IPS DF 6.9 (cell line): ENCODE measurements around the gene KCNAB2.

Experiments
- DNase-seq: peaks from one replicate; pipeline ENCODE4 v3.0.0-alpha.2; 2013; ENCODE audit warnings: low read depth, low spot score
- H3K27ac ChIP-seq: one replicate; pipeline ENCODE4 v1.5.1; 2013; ENCODE audit warnings: low read length, control low read depth
- H3K27me3 ChIP-seq: 2 replicates; pipeline ENCODE4 v1.6.1; 2013; ENCODE audit warnings: mild to moderate bottlenecking, low read length; ENCODE audit not compliant: control insufficient read depth, insufficient read depth
- H3K36me3 ChIP-seq: 2 replicates; pipeline ENCODE4 v1.6.1; 2013; ENCODE audit warnings: low read length; ENCODE audit not compliant: control insufficient read depth, insufficient read depth
- H3K4me1 ChIP-seq: 2 replicates; pipeline ENCODE4 v1.6.1; 2013; ENCODE audit warnings: low read length; ENCODE audit not compliant: control insufficient read depth, insufficient read depth
- H3K4me3 ChIP-seq: 2 replicates; pipeline ENCODE4 v1.5.1; 2013; ENCODE audit warnings: mild to moderate bottlenecking, low read length
- H3K9me3 ChIP-seq: 2 replicates; pipeline ENCODE4 v1.6.1; 2013; ENCODE audit warnings: low read length, inconsistent platforms; ENCODE audit not compliant: control insufficient read depth, insufficient read depth
- WGBS: extraction: QIAGEN DNeasy Blood & Tissue Kit; methylation state at CpG from one replicate; pipeline ENCODE4 v1.1.7; 2013; ENCODE audit warnings: mixed read lengths, missing lambda C conversion rate; ENCODE audit not compliant: insufficient read length, insufficient coverage; 5-methylcytosine and 5-hydroxymethylcytosine counted together

Gene KCNAB2

GRCh38 chr1:6118415-6118814 lies 72.7 kb downstream of the KCNAB2 start:
- H3K4me1 ChIP-seq = no peaks in the 10 kb centered on the region
- no CpG with 5 or more reads among the region's 3 CpGs for WGBS
- no peaks in the 10 kb centered on the region for H3K27me3 ChIP-seq
- no peak overlapping the region for H3K4me3 ChIP-seq
- H3K9me3 ChIP-seq = no peaks in the 10 kb centered on the region
- H3K27ac ChIP-seq = no peak overlapping the region
- DNase-seq = no peak
- H3K36me3 ChIP-seq = no peaks in the 10 kb centered on the region

- no peaks in the 10 kb centered on the region for H3K9me3 ChIP-seq
- DNase-seq = no peak
- no peaks in the 10 kb centered on the region for H3K27me3 ChIP-seq
- H3K27ac ChIP-seq = no peak overlapping the region
- no peaks in the 10 kb centered on the region for H3K36me3 ChIP-seq
- H3K4me1 ChIP-seq = no peaks in the 10 kb centered on the region; the same call in 1 of the 2 replicates
- WGBS = no CpG with 5 or more reads among the region's 18 CpGs
- H3K4me3 ChIP-seq = no peak overlapping the region
Observed at GRCh38 chr1:6121021-6121421, 75.3 kb downstream of the KCNAB2 start.

- H3K4me3 ChIP-seq = no peak overlapping the region
- no CpG with 5 or more reads among the region's 17 CpGs for WGBS
- H3K4me1 ChIP-seq = no peaks in the 10 kb centered on the region; the same call in 1 of the 2 replicates
- no peak for DNase-seq
- no peaks in the 10 kb centered on the region for H3K27me3 ChIP-seq
- no peak overlapping the region for H3K27ac ChIP-seq
- no peaks in the 10 kb centered on the region for H3K9me3 ChIP-seq
- no peaks in the 10 kb centered on the region for H3K36me3 ChIP-seq
Observed at GRCh38 chr1:6121651-6122370, 76.1 kb downstream of the KCNAB2 start.

- Histone ChIP-seq H3K36me3 (no peaks in the 10 kb centered on the region), H3K4me1 (peaks cover 4% of the 10 kb centered on the region), H3K4me3 (no peak overlapping the region), H3K27ac (no peak overlapping the region), H3K9me3 (no peaks in the 10 kb centered on the region), H3K27me3 (no peaks in the 10 kb centered on the region)
- DNase-seq = no peak
- WGBS = no CpG with 5 or more reads among the region's 7 CpGs
Observed at GRCh38 chr1:6123083-6123482, 77.4 kb downstream of the KCNAB2 start.

- peaks cover 5% of the 10 kb centered on the region for H3K4me1 ChIP-seq
- no peaks in the 10 kb centered on the region for H3K36me3 ChIP-seq
- no peaks in the 10 kb centered on the region for H3K9me3 ChIP-seq
- no CpG with 5 or more reads among the region's 10 CpGs for WGBS
- no peak overlapping the region for H3K4me3 ChIP-seq
- no peaks in the 10 kb centered on the region for H3K27me3 ChIP-seq
- no peak for DNase-seq
- no peak overlapping the region for H3K27ac ChIP-seq
Observed at GRCh38 chr1:6123816-6124215, 78.1 kb downstream of the KCNAB2 start.

- H3K36me3 ChIP-seq = no peaks in the 10 kb centered on the region
- WGBS = no CpG with 5 or more reads among the region's 12 CpGs
Observed at GRCh38 chr1:6124341-6124740, 78.7 kb downstream of the KCNAB2 start.

GRCh38 chr1:6124746-6125365 lies 79.2 kb downstream of the KCNAB2 start:
- no peaks in the 10 kb centered on the region for H3K9me3 ChIP-seq
- no peak for DNase-seq
- H3K4me3 ChIP-seq = no peak overlapping the region
- no CpG with 5 or more reads among the region's 21 CpGs for WGBS
- no peak overlapping the region for H3K27ac ChIP-seq
- H3K36me3 ChIP-seq = no peaks in the 10 kb centered on the region
- H3K4me1 ChIP-seq = peaks cover 5% of the 10 kb centered on the region
- H3K27me3 ChIP-seq = no peaks in the 10 kb centered on the region

More at GRCh38 chr1:6124341-6124740, 78.7 kb downstream of the KCNAB2 start:
- no peaks in the 10 kb centered on the region for H3K9me3 ChIP-seq
- H3K27me3 ChIP-seq = no peaks in the 10 kb centered on the region
- no peak overlapping the region for H3K27ac ChIP-seq
- no peak overlapping the region for H3K4me3 ChIP-seq
- H3K4me1 ChIP-seq = peaks cover 5% of the 10 kb centered on the region
- DNase-seq = no peak

- Histone ChIP-seq H3K4me3 (no peak overlapping the region), H3K27me3 (no peaks in the 10 kb centered on the region), H3K27ac (no peak overlapping the region), H3K36me3 (no peaks in the 10 kb centered on the region), H3K4me1 (peaks cover 5% of the 10 kb centered on the region), H3K9me3 (no peaks in the 10 kb centered on the region)
- no peak for DNase-seq
- WGBS = no CpG with 5 or more reads among the region's 15 CpGs
Observed at GRCh38 chr1:6125366-6125765, 79.7 kb downstream of the KCNAB2 start.

GRCh38 chr1:6126028-6126427 lies 80.3 kb downstream of the KCNAB2 start:
- Histone ChIP-seq H3K4me3 (no peak overlapping the region), H3K4me1 (peaks cover 5% of the 10 kb centered on the region), H3K9me3 (no peaks in the 10 kb centered on the region), H3K36me3 (no peaks in the 10 kb centered on the region), H3K27ac (no peak overlapping the region), H3K27me3 (no peaks in the 10 kb centered on the region)
- DNase-seq = no peak
- no CpG with 5 or more reads among the region's 13 CpGs for WGBS

GRCh38 chr1:6126521-6127067 lies 80.9 kb downstream of the KCNAB2 start:
- WGBS = no CpG with 5 or more reads among the region's 16 CpGs
- H3K4me1 ChIP-seq = peaks cover 5% of the 10 kb centered on the region

More at GRCh38 chr1:6126521-6127067, 80.9 kb downstream of the KCNAB2 start:
- Histone ChIP-seq H3K36me3 (no peaks in the 10 kb centered on the region), H3K27ac (no peak overlapping the region), H3K4me3 (no peak overlapping the region), H3K27me3 (no peaks in the 10 kb centered on the region), H3K9me3 (no peaks in the 10 kb centered on the region)
- no peak for DNase-seq
